WI38 (cell line): Measurements from ENCODE around the gene LRRC71.

Experiments
- H3K4me3 ChIP-seq: 2 replicates; pipeline ENCODE4 v1.5.1; 2011; ENCODE audit warnings: low read depth, mild to moderate bottlenecking, control low read depth, low read length
- CTCF ChIP-seq: IDR thresholded peaks from 2 replicates; pipeline ENCODE4 v1.5.1; 2012; ENCODE audit warnings: low read depth, mild to moderate bottlenecking, control low read depth, low read length

The LRRC71 gene

GRCh38 chr1:156944268-156944667, 23.8 kb downstream of the LRRC71 start:
- no peak for TF ChIP-seq CTCF
- no peak overlapping the region for H3K4me3 ChIP-seq

GRCh38 chr1:156944848-156945247, 24.4 kb downstream of the LRRC71 start:
- no peak for TF ChIP-seq CTCF
- no peak overlapping the region for H3K4me3 ChIP-seq

- H3K4me3 ChIP-seq: no peak overlapping the region
- TF ChIP-seq CTCF: no peak
Observed at GRCh38 chr1:156945881-156946661, 25.6 kb downstream of the LRRC71 start.

GRCh38 chr1:156947127-156947526, 26.7 kb downstream of the LRRC71 start:
- TF ChIP-seq CTCF: no peak
- no peak overlapping the region for H3K4me3 ChIP-seq

- TF ChIP-seq CTCF: no peak
Observed at GRCh38 chr1:156947818-156948525, 27.5 kb downstream of the LRRC71 start.

GRCh38 chr1:156948708-156949107, 28.3 kb downstream of the LRRC71 start:
- no peak for TF ChIP-seq CTCF
- no peak overlapping the region for H3K4me3 ChIP-seq

More at GRCh38 chr1:156947818-156948525, 27.5 kb downstream of the LRRC71 start:
- no peak overlapping the region for H3K4me3 ChIP-seq

- no peak for TF ChIP-seq CTCF
- H3K4me3 ChIP-seq: no peak overlapping the region
Observed at GRCh38 chr1:156949127-156949526, 28.7 kb downstream of the LRRC71 start.
